MCF 10A (cell line): Measurements from ENCODE around the gene SLC25A48. TPM values are rescaled to one million over a fixed set of nuclear protein-coding genes. Genes with fewer than 3 reads are reported as not detected.

Experiments
- BruUV-seq: library from RNA; stranded (reverse); fragments of 400-500 nt; replicated peaks from 2 replicates; lab custom pipeline; 2021; lab: Mats Ljungman, UMichigan
- CTCF ChIA-PET: fragments of 300-600 bp; sonication (Branson Sonifier 250); formaldehyde crosslinking; extraction: SDS; loops from one replicate; lab custom pipeline; 2021; ENCODE audit warnings: antibody characterized with exemption, inconsistent platforms; lab: Yijun Ruan, JAX
- POLR2A ChIA-PET: fragments of 300-600, 350-650 bp; sonication (Branson Sonifier 250); formaldehyde crosslinking; extraction: SDS; loops from one replicate; lab custom pipeline; 2020; ENCODE audit warnings: antibody characterized with exemption, inconsistent platforms; lab: Yijun Ruan, JAX
- DNase-seq: peaks from one replicate; pipeline ENCODE4 v3.0.0-alpha.2; 2018; ENCODE audit not compliant: unreplicated experiment
- H3K27ac Mint-ChIP-seq: one replicate; pipeline ENCODE4 v1.8.0; 2022; ENCODE audit warnings: mild to moderate bottlenecking, low read depth, mixed read lengths; ENCODE audit not compliant: unreplicated experiment
- H3K27me3 Mint-ChIP-seq: one replicate; pipeline ENCODE4 v1.8.0; 2022; ENCODE audit warnings: mixed read lengths; ENCODE audit not compliant: insufficient read depth, unreplicated experiment
- H3K36me3 Mint-ChIP-seq: one replicate; pipeline ENCODE4 v1.8.0; 2022; ENCODE audit warnings: mild to moderate bottlenecking, moderate library complexity, mixed read lengths; ENCODE audit not compliant: insufficient read depth, unreplicated experiment
- H3K4me1 Mint-ChIP-seq: one replicate; pipeline ENCODE4 v1.8.0; 2022; ENCODE audit warnings: mixed read lengths; ENCODE audit not compliant: insufficient read depth, unreplicated experiment
- H3K4me3 Mint-ChIP-seq: one replicate; pipeline ENCODE4 v1.8.0; 2022; ENCODE audit warnings: mild to moderate bottlenecking, moderate library complexity, mixed read lengths; ENCODE audit not compliant: unreplicated experiment
- H3K9me3 Mint-ChIP-seq: one replicate; pipeline ENCODE4 v1.8.0; 2022; ENCODE audit warnings: mixed read lengths; ENCODE audit not compliant: unreplicated experiment
- CTCF ChIP-seq: fragments of 200-600 bp; IDR thresholded peaks from one replicate; pipeline ENCODE4 v1.8.0; 2022; ENCODE audit warnings: antibody characterized with exemption, mild to moderate bottlenecking; ENCODE audit not compliant: unreplicated experiment
- intact Hi-C: fragments of 100-400 bp; cut with micrococcal nuclease; formaldehyde crosslinking; loops from 2 replicates; pipeline ENCODE4 v1.14.1; 2022
- total RNA-seq: library from RNA; stranded (reverse); gene quantifications from 2 replicates; pipeline ENCODE4 v1.2.3, GENCODE V29; 2022

The SLC25A48 gene
- total RNA-seq, 1 experiment from 2014 or later = not detected

DNA sequence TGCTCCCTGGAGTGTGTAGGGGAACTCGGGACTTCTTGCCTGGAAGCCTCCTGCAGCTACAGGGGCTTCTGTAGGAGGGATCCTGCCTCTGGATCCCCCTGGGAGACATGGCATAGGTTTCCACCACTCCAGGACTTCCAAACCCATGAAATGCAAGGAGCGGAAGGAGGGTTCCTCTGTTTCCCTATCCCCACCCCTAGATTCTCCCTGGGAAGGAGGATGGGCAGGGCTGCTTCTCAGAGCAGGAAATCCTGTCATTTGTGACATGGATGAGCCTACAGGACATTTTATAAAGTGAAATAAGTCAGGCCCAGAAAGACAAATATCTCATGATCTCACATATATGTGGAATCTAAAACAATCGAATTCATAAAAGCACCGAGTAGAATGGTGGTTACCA lies 23.5 kb upstream of the SLC25A48 start:
- BruUV-seq = no TSS peak
- H3K27ac Mint-ChIP-seq = no peak overlapping the region
- DNase-seq = no peak
- H3K36me3 Mint-ChIP-seq = no peaks in the 10 kb centered on the region
- ChIA-PET POLR2A (no interaction called here), CTCF (no interaction called here)
- no peak for TF ChIP-seq CTCF
- no peaks in the 10 kb centered on the region for H3K4me1 Mint-ChIP-seq
- no peaks in the 10 kb centered on the region for H3K9me3 Mint-ChIP-seq
- H3K4me3 Mint-ChIP-seq = no peak overlapping the region
- peaks cover 33% of the 10 kb centered on the region for H3K27me3 Mint-ChIP-seq
- intact Hi-C loops = no loop called here

DNA sequence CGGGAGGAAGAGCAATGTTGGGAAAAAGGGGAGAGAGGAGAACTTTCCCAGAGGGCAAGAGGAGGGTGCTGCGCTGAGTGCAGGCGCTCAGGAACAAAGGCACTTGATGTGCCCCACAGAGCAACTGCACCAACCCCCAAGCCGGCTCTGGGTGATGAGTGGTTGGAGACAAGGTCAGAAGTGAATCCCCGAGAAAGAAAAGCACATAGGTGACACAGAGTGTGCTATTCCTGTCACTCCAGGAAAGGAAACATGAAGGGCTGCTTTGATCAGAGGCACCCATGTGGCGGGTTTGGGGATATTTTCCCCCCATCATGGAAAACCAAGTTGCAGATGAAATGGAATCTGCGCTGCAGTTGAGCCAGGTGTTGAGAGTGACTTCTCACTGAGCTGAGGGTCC lies 20.7 kb upstream of the SLC25A48 start:
- intact Hi-C loops = no loop called here
- ChIA-PET POLR2A (no interaction called here), CTCF (interaction anchor here (1.0 to 2.2 kb wide), 3 partner anchors 16 to 348 kb away, joined by 4 to 12 read pairs (median 4); no protein-coding TSS in a partner anchor)
- H3K9me3 Mint-ChIP-seq = no peaks in the 10 kb centered on the region
- no peaks in the 10 kb centered on the region for H3K4me1 Mint-ChIP-seq
- H3K27me3 Mint-ChIP-seq = peaks cover 33% of the 10 kb centered on the region
- DNase-seq = no peak
- BruUV-seq = no TSS peak
- H3K4me3 Mint-ChIP-seq = no peak overlapping the region
- no peaks in the 10 kb centered on the region for H3K36me3 Mint-ChIP-seq
- no peak for TF ChIP-seq CTCF
- H3K27ac Mint-ChIP-seq = no peak overlapping the region

DNA sequence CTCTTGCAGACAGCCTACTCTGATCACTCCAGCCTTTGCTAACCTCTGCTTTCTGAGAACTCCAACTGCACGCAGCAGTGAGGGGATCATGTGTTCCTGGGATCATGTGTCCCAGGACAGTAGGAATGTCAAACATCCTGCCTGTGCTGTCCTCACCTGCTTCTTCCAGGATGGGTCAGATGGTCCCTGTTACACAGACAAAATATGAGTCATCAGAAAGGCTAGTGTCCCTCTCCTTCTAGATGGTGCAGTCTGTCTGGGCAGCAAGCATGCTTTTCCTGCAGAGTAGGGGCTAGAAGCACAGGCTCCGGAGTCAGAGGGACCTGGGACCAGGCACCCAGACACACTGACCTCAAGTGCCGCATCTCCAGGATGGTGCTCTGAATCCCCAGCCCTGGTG lies 20.1 kb upstream of the SLC25A48 start:
- CTCF ChIA-PET = interaction anchor here (1.1 kb wide), 1 partner anchor 14 kb away, joined by 3 read pairs; no protein-coding TSS in a partner anchor
- no peaks in the 10 kb centered on the region for H3K4me1 Mint-ChIP-seq
- DNase-seq = no peak
- no peak overlapping the region for H3K4me3 Mint-ChIP-seq
- BruUV-seq = no TSS peak
- intact Hi-C loops = no loop called here
- H3K27ac Mint-ChIP-seq = no peak overlapping the region
- no peak for TF ChIP-seq CTCF
- H3K9me3 Mint-ChIP-seq = no peaks in the 10 kb centered on the region
- POLR2A ChIA-PET = no interaction called here
- no peaks in the 10 kb centered on the region for H3K36me3 Mint-ChIP-seq
- peaks cover 33% of the 10 kb centered on the region for H3K27me3 Mint-ChIP-seq

DNA sequence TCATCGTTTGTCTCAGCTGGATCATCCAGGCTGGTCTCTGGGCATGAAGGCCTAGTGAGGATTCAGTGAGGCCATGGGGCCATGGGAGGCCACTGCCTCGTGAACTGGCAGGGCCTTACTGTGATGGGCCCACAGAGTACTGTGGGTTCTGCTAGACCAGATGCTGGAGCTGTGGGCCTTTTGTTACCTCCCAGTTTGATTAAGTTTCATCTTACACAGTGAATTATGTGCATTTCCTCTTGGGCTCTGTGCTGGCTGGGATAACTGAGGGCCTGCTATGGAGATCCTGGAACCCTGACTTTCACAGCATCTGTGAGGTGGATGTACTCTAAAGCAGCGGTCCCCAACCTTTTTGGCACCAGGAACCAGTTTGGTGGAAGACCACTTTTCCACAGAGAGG lies 19.7 kb upstream of the SLC25A48 start:
- H3K9me3 Mint-ChIP-seq = no peaks in the 10 kb centered on the region
- no peak for DNase-seq
- H3K4me1 Mint-ChIP-seq = no peaks in the 10 kb centered on the region
- BruUV-seq = no TSS peak
- ChIA-PET POLR2A (no interaction called here), CTCF (interaction anchor here (0.6 to 1.1 kb wide), 3 partner anchors 14 to 248 kb away, joined by 3 to 5 read pairs (median 3); no protein-coding TSS in a partner anchor)
- H3K4me3 Mint-ChIP-seq = no peak overlapping the region
- no peak overlapping the region for H3K27ac Mint-ChIP-seq
- H3K36me3 Mint-ChIP-seq = no peaks in the 10 kb centered on the region
- intact Hi-C loops = no loop called here
- TF ChIP-seq CTCF = no peak
- H3K27me3 Mint-ChIP-seq = peaks cover 29% of the 10 kb centered on the region
